NAMALWA (cell line): ENCODE results near the gene WWOX.
"Not testable (repeated sequence)": the region's sequence is repeated elsewhere in the genome, so short reads cannot be mapped to it uniquely, and the experiment has no call there.

ENCODE experiments used
- DNase-seq: peaks from one replicate; pipeline ENCODE4 v3.0.0-alpha.2; 2015; ENCODE audit warnings: low spot score

WWOX gene

DNA sequence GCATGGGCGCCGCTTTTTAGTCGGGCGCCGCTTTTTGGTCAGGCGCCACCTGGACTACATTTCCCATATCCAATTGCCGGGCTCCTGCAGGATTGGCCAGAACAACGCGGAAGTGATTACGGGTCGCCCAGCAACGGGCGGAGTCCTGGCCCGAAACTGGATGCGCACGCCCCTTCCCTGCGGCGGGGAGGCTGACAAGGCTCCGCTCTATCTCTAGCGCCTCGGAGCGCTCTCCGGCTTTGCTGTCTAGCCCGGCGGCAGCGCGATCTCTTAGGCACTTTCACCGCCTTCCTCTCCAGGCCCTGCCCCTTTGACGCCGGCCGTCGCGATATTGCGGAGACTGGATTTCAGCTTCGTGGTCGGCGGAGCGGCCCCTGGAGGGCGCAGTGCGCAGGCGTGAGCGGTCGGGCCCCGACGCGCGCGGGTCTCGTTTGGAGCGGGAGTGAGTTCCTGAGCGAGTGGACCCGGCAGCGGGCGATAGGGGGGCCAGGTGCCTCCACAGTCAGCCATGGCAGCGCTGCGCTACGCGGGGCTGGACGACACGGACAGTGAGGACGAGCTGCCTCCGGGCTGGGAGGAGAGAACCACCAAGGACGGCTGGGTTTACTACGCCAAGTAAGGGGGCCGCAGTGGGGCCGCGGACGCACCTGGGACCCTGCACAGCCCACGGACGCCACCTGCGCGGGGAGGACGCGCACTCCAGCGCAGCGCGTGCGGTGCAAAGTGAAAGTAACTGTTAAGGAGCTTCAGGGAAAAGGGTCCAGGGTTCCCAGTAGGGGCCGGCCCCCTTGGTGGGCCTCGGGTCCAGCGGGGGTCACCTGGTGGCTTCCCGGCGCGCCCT lies at the start of gene WWOX:
TSS of gene WWOX (plus strand) at position 384 of the 841 bp plus-strand sequence.
- DNase-seq = peak; percentile 98

DNA sequence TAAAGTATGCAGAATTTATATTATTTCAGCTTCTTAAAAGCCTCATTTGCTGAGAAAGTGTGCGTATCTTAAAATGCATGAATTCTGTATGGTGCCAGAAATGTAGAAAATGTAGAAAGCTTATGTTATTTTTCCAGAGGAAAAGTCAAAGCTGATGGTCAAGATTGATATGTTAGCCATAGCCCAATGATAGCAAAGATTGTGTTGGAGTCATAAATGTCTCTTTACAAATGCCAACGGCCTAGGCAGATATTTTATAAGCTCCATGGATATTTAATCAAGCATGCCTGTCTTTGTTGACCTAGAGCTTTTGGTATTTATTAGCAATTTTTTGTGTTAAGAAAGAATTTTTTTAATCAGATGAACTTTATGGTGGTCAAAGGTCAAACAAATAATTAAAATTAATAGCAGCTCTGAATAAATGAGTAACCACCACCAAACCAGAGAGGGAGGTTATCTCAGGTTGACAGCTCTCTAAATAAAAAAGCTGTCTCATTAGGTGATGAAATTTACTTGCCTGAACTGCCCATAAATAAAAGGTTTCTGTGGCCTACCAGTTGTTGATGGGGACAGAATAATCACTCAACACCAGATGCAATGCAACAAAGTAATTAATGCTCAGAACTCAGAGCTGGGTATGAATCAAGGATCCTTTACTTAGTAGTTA lies 48.6 kb upstream of the WWOX start:
- no peak for DNase-seq

DNA sequence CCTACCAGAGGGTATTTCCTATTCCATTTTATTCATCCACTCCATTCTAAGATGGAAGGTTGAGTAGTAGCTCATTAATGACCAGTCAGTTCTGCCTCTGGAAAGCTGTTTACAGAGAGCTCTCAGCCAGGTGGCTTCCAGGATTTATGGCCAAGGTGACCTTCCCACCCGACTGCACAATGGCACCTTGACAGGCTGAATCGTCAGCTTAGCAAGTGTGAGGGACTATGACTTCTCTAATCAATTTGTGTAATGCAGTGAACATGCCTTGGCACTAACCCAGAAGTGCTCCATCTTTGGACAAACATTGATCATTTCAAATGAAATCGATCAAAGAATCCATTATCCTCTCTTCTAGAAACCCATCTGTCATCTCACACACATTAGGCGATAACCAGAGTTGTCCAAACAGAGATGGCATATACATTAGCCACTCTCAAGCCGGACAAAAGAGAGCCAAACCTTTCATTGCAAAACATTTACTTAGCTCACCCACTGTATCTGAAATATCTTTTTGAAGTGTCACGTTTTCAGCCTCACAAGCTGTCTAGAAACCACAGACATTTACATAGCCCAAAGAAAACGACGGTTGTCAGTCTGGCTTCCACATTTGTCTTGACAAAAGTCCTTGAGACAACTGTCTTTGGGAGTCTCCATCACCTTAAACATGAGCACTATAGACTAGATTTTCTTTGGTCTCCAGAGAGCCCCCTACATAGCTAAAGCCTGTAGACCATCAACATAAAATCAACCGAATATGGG lies 41.5 kb upstream of the WWOX start:
- DNase-seq = no peak

DNA sequence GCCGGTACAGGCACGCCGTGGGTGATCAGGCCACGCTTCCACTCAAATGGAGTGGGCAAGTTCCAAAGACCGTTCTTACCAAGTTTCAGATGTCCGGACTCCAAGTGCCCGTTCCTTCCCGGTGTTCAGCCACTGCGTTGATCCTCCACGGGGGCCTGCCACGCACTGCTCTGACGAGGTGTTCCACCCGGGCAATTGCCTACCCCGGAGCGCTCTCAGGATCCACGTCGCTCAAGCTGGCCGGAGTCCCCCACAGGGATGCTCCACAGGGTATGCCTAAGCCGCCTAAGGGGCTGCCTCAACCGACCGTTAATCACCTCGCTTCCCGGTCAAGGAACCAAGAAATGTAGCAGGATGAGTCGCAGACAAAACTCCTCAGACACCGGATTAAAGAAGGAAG lies 39.6 kb upstream of the WWOX start:
- DNase-seq = not testable (repeated sequence)

DNA sequence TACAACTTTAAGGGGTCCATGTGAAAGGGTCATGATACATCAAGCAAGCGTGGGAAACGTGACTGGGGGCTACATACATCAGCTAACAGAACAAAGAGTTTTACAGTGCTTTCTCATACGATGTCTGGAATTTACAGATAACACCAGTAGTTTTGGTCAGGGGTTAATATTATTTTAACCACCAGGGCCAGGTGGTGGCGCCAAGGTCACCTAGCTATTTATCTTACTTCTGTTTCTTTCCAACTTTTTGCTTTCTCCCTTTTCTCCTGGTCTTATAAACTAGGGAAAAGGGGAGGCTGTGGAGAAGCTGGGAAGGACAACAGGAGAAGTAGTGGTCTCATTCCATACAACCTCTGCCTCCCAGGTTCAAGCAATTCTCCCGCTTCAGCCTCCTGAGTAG lies 39.2 kb upstream of the WWOX start:
- DNase-seq = no peak

DNA sequence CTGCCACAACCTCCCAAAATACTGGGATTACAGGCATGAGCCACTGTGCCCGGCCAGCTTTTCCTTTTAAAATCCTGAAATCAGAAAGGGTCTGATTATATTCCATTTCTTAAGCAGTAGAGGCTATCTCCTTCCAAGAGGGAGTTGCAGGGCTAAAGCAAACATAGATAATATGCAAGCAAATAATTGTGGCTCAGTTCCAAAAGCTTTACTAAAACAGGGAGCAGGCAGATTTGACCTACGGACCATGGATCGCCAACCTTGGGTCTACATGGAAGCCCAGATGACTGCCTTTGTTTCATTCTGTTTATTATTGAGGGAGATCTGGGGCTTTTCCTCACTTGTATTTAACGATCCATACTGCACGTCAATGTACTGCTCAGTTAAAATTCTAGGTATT lies 38.6 kb upstream of the WWOX start:
- no peak for DNase-seq

DNA sequence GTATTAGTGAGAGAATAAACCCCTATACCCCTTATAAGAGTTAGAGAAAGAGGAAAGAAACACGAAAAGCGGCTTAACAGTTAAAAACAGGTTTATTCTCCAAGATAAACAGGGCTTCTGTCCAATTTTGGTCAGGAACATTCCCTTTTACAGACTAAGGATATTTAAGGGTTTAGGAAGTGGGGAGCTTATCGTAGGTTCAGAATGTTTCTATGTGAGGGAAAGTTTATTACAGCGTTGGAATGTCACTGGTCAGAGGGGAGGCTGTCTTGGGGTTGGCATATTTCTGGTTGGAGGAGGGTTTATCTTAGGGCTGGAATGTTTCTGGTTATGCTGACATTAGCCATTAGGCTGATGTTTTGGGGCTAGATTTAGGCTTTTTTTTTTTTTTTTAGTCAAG lies 34.1 kb upstream of the WWOX start:
- DNase-seq = no peak

DNA sequence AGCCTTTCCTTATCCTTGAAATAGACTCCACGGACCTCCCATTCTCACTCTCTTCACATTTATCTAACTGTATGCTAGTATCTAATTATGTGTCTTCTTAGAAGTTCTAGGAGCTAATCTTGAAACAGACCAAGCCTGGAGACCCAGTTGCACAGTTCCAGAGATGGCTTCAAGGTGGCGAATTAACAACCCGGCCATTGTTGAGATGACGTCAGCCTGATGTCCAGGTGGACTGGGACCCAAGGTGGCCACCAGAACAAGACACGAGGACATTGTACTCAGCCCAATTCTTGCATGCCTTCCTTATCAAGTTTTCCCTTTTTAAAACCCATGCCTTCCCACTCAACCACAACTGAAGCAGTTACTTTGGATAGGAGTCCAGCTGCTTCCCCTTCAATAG lies 29.5 kb upstream of the WWOX start:
- DNase-seq = no peak

DNA sequence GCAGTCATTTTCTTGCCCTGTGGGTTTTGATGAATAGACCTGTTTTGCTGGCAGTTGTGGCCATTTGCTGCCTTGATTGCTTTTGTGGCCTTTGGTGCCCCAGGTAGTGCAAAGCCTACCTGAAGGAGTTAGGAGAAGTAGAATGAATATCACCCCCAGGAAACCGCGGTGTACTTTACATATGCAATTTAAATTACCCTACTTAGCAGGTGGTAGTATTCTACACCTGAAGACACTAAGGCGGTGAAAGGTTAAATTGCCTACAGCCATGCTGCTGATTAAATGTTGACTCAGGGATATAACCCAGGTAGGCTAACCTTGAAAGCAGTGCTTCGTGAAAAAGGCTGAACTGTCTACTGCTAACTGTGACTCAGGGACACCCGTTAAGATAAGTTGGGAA lies 27.2 kb upstream of the WWOX start:
- no peak for DNase-seq

DNA sequence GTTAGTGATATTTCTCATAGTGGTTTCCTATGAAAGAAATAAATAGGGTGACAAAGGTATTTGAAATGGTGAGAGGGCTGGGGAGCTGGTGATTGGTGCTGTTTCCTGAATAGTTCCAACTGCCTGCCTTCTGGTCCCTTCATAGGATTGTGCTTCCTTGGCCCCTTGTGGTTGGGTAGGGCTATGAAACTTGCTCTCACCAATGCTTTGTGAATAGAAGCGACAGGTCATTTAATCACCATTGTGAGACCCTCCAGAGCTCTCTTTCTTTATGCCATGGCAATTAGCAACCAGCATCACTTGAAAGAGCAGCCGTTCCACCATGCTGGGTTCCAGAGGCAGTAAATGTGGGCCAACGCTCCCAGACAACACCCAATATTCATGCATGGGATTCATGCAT lies 23.7 kb upstream of the WWOX start:
- DNase-seq = no peak

DNA sequence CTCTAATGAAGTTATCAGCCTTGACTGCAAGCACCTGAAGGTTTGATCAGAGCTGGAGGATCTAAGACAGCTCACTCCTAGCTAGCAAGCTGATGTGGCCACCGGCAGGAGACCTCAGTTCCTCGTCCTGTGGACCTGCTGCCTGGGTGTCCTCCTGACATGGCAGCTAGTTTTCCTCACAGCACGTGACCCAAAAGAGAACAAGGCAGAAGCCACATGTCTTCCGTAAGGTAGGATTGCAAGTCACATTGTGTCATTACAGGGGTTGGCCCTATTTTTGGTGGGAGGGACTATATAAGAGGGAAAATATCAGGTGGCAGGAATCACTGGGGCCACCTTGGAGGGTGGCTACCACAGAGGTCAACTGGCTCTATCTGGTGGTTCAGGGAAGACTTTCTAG lies 18.1 kb upstream of the WWOX start:
- DNase-seq = no peak

DNA sequence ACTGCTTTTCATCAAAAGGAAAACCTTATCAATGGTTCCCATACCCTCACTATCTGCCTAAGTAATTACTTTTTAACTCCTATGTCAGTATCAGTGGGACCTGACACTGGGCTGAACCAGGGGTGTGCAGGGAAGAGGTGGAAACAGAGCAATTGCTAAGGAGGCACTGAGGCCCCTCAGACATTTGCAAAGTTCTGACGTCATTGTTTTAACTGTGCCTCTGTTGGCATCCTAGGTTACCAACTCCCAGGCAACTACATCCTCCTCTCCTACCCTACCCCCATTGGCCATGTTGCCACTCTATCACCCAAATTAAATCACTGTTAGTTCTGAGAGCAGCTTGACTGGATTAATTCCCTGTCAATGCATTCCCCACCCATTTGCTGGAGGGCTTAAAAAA lies 8.0 kb upstream of the WWOX start:
- DNase-seq = no peak

DNA sequence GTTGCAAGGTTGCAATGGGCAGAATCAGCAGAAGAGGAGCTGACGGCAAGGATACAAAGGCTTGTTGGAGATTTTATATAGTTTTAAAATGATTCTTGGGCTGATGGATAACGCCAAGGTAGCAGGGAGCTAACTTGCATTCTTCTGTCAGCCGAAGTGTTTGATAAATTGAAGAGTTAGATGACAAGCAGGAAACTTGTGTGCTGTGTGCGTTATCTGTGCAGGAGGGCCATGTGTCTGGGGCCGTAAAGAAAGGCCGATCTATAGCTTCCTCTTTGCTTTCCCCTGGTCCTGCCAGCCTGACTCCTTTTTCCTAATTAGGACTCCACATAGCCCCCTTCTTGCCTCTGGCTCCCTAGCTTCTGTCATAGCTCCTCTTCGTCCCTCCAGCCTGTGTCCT lies 6.7 kb upstream of the WWOX start:
- no peak for DNase-seq

DNA sequence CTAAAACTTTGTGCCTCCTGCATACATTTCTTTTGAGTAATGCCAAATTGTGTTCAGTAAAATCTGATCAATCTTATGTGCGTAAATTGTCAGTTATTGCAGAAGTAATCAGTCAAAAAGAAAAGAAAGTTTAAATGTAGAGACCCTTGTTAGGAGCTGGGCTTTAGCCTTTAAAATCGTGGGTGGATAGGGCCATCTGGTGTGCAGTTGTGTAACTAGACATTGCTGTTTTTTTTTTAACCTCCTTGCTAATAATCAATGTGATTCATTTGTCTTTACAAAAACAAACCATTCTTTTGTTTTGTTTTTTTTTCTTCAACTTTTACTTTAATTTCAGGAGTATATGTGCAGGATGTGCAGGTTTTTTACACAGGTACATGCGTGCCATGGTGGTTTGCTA lies 5.3 kb upstream of the WWOX start:
- DNase-seq = no peak

DNA sequence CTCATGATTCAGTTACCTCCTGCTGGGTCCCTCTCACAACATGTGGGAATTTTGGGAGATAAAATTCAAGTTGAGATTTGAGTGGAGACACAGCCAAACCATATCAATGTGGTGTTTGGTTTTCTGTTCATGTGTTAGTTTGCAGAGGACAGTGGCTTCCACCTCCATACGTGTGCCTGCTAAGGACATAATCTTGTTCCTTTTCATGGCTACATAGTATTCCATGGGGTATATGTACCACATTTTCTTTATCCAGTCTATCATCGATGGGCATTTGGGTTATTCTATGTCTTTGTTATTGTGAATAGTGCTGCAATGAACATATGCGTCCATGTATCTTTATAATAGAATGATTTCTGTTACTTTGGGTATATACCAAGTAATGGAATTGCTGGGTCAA lies 4.5 kb upstream of the WWOX start:
- DNase-seq = no peak

DNA sequence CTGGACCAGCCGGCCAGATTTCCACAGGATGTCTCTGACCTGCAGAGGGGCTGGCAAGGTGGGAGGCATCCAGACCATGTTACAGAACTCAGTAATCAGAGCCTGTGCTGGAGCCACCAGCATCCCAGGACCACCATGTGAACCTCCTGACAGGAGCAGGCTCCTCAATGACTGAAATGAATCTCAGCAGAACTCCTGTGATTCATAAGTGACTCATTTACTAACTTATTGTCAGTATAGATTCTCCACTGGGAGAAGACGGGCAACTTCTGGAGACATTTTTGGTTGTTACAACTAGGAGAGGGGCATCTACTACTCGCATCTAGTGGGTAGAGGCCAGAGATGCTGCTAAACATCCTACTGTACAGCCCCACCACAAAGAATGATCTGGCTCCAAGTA lies 3.1 kb upstream of the WWOX start:
- DNase-seq = no peak

DNA sequence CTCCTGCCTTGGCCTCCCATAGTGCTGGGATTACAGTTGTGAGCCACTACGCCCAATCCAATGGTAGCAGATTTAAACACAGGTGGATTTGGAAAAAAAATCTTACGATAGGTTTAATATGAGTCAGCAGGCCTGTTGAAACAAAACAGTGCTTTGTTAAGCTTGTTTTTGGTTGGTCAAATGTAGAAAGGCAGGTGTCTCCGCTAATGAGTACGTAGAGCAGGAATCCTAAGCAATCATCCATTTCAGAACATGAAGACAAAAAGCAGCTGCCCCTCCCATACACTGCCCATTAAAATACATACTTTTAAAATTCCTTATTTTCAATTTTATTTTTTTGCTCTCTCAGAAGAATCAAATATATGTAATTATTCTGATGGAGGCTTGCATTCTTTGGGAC lies 1.9 kb upstream of the WWOX start:
- DNase-seq = no peak

DNA sequence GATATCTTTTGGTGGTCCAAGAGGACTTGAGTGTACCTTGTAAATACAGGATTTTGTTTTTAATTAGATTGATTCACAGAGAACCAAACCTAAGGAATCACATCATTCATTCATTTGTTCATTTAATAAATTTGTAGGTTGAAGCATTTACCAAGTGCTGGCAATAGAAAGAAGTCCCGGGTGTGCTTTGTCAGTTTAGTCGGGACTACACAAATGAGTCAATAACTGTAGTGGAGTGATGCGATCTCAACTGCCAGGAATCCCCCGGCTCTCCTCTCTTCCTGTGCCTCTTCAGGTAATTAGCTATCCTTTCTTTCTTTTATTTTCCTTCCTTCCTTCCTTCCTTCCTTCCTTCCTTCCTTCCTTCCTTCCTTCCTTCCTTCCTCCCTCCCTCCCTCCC lies 1.4 kb upstream of the WWOX start:
- DNase-seq = no peak

DNA sequence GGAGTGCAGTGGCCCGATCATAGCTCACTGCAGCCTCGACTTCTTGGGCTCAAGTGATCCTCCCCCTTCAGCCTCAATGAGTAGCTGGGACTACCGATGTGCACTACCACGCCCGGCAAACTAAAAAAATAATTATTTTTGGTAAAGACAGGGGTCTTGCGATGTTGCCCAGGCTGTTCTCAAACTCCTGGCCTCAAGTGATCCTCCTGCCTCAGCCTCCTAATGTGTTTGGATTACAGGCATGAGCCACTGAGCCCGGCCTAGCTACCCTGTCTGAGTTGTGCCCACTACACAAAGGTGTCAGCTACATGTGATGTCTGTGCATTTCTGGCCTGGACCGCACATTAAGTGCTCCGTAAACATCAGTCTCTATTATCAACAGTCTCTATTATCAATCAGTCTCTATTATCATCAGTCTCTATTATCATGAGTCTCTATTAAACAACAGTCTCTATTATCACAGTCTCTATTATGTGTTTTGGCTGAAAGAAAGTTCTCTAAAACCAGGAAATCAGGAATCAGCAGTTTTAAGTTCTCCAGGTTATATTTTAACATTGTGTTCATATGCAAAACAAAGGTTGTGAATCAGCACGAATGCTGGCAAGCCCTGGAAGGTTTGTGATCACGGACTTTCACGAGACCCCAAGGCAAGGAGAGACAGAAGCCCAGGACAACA lies 721 bp upstream of the WWOX start:
- DNase-seq = no peak

DNA sequence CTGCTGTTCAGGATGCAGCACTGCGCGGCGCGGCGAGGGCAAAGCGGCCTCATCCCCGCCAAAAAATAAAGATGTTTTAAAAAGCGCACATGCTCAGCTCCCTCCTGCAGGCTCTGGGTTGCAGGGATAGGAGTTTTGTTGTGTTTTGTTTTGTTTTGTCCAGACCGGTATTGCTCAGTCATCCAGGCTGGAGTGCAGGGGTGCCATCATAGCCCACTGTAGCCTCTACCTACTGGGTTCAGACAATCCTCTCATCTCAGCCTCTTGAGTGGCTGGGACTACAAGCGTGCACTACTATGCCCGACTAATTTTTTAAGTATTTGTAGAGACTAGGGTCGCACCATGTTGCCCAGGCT lies 636 bp downstream of the WWOX start:
- DNase-seq = peak; percentile 67

DNA sequence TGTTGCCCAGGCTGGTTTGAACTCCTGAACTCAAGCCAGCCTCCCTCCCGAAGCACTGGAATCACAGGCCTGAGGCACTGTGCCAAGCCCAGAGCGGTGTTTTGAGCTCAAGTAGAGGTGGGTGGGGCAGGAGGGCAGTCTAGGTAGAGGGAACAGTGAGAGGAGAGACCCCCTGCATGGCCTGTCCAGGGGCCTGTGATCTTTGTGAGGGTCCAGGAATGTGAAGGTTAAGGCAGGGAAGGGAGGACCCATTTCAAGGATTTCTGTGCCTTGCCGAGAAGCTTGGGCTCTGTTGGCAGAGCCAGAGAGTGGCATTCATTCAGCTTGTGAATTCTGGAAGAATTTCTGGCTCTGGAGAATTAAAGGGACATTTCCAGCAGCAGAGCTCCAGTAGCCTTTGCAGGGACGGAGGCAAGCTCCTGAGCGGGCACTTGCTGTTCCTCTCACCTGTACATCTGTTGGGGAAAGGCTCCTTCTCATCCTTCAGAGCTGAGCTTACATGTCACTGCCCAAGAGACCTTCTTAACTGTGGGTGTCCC lies 2.7 kb downstream of the WWOX start:
- DNase-seq = no peak

DNA sequence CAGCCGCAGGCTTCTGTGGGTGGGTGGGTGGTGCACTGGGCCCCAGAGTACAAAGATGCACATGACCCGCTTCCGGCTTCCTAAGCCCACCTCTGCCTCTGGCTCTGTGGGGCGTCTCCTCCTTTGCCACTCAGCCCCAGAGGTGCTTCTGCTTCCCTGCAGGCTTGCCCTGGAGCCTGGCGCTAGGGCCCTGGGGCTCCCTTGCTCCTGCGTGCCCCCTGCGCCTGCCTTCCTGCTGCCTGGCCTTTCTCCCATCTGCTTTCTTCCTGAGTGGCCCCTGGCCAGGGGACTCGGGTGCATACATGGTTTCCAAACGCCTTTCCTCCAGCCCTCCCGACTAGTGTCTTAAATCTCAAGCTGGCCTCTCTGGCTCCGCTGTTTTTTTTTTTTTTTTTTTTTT lies 3.4 kb downstream of the WWOX start:
- DNase-seq = no peak
